NOMO-1 treated with dmso at 0.1 percent for 144 hours (cell line): ENCODE data around the gene TYMP.

ENCODE experiments used
- DNase-seq: peaks from one replicate; lab custom pipeline; 2025; ENCODE audit not compliant: unreplicated experiment; lab: John Stamatoyannopoulos, UW

TYMP gene

GRCh38 chr22:50529897-50530579, at the start of gene TYMP:
Gene TYMP, minus strand, starts transcription at chr22:50530012. Its CDS starts 303 bp downstream, at chr22:50529709.
- peak; percentile 85 for DNase-seq

- DNase-seq, result no peak
Observed at GRCh38 chr22:50578776-50579310, 49.0 kb upstream of the TYMP start.

- DNase-seq, result no peak
Observed at GRCh38 chr22:50577987-50578775, 48.4 kb upstream of the TYMP start, which contains the start of gene CPT1B. Gene CPT1B, minus strand, starts transcription at chr22:50578427. Its CDS starts 512 bp downstream, at chr22:50577915.

GRCh38 chr22:50577697-50577986, 47.8 kb upstream of the TYMP start:
- DNase-seq, result no peak

GRCh38 chr22:50576806-50577696, 47.2 kb upstream of the TYMP start:
- DNase-seq, result no peak

GRCh38 chr22:50576070-50576469, 46.3 kb upstream of the TYMP start:
- DNase-seq, result no peak

- no peak for DNase-seq
Observed at GRCh38 chr22:50575426-50575941, 45.7 kb upstream of the TYMP start.

GRCh38 chr22:50574383-50574755, 44.6 kb upstream of the TYMP start:
- DNase-seq, result no peak

GRCh38 chr22:50573491-50574382, 43.9 kb upstream of the TYMP start:
- DNase-seq, result no peak

- DNase-seq, result no peak
Observed at GRCh38 chr22:50572965-50573364, 43.2 kb upstream of the TYMP start.

GRCh38 chr22:50571264-50572175, 41.7 kb upstream of the TYMP start:
- no peak for DNase-seq

- DNase-seq, result no peak
Observed at GRCh38 chr22:50570861-50571260, 41.0 kb upstream of the TYMP start.

- no peak for DNase-seq
Observed at GRCh38 chr22:50569896-50570535, 40.2 kb upstream of the TYMP start.

- DNase-seq, result no peak
Observed at GRCh38 chr22:50569041-50569459, 39.2 kb upstream of the TYMP start.

- no peak for DNase-seq
Observed at GRCh38 chr22:50568626-50569025, 38.8 kb upstream of the TYMP start.

GRCh38 chr22:50567721-50568252, 38.0 kb upstream of the TYMP start:
- DNase-seq, result no peak

- no peak for DNase-seq
Observed at GRCh38 chr22:50564289-50564688, 34.5 kb upstream of the TYMP start.

GRCh38 chr22:50563413-50564160, 33.8 kb upstream of the TYMP start:
- DNase-seq, result no peak
